Forelimb muscle (tissue), 1 donor: Measurements from ENCODE around the gene SAP30L. TPM values are rescaled to one million over a fixed set of nuclear protein-coding genes. Genes with fewer than 3 reads are reported as not detected.

ENCODE experiments used
- DNase-seq: peaks from one replicate; pipeline ENCODE4 v3.0.0-alpha.2; 2013; ENCODE audit warnings: low read depth
- polyA plus RNA-seq: library from polyadenylated mRNA; unstranded; fragments of 120-200 nt; gene quantifications from one replicate; pipeline ENCODE4 v1.2.1, GENCODE V29; 2013; ENCODE audit not compliant: insufficient read length

SAP30L gene
- polyA plus RNA-seq, 1 donor, result 19.4 TPM

DNA sequence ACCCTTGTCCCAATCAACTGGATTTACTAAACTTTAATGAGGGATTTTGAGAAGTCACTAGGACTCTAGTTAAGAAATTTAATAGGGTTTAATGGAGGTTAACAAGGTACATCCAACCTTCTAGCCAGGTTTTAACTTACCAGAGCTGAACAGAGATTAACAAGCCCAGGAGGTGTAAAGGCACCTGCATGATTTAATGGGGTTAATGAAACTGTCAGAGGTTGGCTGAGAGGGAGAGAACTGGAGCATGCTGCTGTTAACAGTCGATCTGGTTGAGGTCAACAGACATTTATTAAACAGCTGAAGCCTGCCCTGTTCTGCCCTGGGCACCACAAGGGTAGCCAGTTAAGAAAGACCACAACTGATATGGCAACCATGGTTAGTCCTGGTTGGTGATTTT, 18.6 kb downstream of the SAP30L start:
- DNase-seq, result no peak

DNA sequence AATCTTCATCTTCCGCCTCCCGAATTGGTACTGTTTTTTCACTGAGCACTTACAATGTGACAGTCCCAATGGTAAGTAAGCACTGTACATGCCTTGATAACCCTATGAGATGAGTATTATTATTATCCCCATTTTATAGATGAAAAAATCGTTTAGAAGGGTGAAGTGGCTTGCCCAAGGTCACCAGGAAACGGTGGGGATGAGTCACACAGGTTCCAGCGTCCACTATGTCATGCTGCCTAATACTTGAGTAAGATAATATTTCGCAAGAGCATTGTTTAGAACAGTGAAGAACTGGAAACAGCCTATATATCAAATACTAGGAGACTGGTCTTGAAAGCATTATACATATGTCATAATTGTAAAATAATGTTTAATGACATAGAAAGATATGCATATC, 19.4 kb downstream of the SAP30L start:
- DNase-seq, result no peak

DNA sequence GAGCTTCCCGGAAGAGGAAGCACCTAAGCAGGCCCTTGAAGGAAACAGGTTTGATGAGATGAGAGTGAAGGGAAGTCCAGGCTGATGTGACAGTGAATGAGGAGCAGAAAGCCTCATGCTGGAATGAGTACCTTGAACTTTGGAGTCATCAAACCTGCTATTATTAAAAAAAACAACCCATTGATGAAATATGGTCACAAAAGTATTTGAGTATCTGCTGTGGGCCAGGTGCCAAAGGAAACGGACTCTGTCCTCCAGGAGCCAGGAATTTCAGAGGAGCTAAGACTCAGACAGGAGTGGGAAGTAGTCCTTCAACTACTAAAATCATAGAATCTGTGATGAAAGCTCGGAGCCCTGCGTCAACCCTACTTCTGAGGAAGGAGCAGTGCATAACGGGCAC, 20.4 kb downstream of the SAP30L start:
- DNase-seq, result no peak

DNA sequence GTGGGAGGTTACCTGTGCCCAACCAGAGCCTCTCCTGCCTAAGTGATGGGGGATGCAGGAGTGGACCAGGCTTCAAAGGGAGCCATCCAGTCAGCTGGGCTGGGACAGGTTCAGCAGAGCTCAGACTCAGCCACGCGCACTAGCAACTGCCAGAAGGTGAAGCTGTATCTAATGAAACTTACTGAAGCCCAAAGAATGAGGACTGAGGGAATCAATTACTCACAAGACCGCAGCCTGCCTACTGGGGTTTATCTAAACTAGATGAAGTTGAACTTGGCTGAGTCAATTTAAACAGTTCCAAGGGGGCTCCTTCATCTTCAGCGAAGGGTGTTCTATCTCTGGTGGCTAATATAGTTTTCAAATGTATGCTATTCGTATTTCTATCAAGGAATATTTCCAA, 20.9 kb downstream of the SAP30L start:
- DNase-seq, result no peak

DNA sequence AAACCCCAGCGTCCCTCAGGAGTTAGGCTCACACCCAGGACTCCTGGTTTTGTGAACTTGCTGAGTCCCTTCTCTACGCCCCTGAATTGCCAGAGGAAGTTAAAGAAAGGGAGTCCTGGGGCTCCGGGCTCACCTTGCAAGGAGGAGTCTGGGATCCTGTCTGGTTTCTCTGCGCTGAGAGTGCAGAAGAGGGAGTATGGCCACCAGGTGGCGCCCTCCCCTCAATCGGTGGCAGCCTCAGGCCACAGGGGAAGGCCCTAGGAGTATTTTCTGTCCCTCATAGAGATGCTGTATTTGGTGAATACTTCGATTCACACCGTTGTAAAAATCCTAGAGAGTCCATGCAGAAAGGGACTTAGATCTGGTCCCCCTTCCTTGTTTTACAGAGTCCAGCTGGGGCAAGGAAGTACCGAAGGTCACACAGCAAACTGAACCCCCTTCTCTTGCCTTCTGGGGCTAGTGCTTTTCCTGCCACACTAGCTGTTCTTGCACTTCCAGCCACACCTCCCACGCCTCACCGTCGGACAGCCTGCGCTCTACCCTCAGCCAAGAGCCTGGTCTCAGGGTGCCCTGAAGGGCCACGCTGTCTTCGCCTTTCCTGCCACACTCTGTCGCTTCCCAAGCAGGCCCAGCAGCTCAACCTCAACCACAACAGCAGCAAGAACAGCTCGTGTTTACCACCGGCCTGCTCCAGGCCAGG, 22.0 kb downstream of the SAP30L start:
- no peak for DNase-seq

DNA sequence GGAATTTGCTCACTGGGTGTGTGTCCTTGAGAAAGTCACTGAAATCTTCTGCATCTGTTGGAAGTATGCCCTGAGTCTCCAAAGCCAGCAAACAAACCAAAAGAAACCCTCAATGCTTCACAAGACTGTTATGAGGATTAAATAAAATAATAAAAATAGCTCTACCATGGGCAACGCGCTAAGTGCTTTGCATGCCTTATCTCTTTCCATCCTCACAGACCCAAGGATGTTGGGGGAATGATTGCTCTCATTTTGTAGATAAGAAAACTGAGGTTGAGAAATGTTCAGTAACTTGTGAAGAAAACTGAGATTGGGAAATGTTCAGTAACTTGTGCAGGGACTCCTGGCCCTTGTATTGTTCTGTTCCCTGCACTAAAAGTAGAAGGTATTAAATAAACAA, 24.3 kb downstream of the SAP30L start:
- DNase-seq, result no peak

DNA sequence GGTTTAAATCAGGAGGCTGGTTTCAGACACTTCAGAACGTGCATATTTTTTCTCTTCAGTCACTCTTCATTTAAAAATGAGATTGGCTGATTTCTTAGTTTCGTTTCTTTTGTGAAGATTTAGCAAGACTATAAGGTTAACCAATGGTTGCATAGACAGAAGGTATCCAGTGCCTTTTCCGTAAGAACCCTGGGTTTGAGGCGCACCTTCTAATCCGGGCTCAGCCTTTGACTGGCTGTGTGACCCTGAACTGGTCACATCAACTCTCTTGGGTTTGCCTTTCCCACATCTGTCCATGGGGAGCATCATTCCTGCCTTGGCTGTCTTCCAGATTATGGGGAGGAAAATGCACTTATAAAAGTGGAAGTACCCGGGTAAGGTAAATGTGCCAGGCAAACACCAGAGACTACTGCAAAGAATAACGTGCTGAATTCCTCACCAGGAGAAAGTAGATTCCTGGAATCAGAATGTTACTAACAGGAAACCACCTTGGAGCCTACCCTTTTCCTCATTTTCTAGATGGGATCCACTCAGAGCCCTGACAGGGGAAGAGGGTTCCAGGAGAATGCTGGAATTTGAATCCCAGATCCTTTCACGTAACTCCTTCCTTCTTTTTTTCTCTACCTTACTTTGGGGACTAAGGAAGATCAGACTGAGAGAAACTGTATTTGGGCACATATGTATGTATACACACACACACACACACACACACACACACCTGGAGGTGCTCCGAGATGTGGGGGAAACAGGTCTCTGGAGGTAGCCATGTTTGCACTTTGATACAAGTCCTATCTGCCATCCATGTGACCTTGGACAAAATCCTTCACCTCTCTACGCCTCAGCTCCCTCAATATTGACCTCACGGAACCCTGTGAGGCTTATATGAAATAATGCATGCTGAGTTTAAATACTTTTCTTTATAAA, 25.4 kb downstream of the SAP30L start:
- no peak for DNase-seq

DNA sequence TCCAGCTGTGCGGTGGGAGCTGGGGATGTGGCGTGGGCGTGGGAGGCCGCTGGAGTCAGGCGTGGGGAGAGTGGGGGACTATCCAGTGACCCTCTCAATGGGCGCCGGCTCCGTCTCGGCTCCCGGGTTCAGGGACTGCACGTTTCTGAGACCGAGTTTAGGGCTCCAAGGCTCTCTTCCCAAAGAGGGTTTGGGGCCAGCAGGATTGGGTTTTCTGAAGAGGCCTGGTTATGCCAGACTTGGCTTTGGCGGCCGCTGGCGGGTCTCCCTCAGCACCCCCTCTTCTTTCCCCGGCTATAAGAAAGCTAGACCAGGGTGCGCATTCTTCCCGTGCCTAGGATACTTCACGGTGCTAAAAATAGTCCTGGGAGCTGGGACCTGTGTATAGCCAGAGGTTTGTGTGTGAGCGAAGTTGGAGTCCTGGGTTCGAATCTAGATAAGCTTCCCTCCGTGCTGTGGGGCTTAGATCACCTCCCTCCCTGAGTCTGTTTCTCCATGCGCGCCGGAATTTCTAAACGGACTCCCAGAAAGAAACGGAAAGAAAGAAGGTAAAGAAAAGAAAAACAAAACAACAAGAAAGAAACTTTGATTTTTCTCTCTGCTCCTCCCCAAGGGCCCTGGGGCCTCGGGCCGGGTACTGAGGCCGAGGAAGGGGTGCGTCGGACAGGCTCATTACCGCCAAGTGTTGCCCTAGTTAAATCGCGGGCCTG, 27.2 kb downstream of the SAP30L start:
- no peak for DNase-seq

DNA sequence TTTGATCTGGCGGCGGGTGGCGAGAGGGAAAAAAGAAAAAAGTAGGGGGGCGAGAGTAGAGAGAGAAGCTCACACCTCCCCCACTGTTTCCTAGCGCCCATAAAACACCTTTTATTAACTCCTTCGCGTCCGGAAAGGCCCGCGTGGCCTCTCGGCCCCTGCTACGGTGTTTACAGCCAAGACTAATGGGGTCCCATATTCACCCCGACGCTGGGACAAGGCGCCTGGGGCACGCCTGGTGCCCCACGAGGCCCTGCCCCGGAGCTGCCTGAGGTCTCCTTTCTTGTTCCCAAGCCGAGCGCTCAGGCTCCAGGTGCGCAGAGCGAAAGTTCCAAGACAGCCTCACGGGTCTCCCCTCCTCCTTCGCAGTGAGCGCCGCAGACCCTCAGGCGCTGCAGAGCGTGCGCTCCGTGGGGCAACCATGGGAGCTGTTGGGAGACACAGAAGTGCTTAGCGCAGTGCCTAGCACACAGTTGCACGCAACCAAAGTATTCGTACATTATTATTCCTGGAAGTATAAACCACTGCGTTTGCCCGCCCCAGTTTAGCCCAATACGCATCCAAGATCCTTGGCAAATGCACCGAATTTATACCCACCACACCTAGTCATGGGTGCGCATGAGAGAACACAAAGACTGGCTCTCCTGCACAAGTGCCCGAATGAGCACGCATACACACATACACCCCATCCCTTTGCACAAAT, 27.9 kb downstream of the SAP30L start:
- no peak for DNase-seq

DNA sequence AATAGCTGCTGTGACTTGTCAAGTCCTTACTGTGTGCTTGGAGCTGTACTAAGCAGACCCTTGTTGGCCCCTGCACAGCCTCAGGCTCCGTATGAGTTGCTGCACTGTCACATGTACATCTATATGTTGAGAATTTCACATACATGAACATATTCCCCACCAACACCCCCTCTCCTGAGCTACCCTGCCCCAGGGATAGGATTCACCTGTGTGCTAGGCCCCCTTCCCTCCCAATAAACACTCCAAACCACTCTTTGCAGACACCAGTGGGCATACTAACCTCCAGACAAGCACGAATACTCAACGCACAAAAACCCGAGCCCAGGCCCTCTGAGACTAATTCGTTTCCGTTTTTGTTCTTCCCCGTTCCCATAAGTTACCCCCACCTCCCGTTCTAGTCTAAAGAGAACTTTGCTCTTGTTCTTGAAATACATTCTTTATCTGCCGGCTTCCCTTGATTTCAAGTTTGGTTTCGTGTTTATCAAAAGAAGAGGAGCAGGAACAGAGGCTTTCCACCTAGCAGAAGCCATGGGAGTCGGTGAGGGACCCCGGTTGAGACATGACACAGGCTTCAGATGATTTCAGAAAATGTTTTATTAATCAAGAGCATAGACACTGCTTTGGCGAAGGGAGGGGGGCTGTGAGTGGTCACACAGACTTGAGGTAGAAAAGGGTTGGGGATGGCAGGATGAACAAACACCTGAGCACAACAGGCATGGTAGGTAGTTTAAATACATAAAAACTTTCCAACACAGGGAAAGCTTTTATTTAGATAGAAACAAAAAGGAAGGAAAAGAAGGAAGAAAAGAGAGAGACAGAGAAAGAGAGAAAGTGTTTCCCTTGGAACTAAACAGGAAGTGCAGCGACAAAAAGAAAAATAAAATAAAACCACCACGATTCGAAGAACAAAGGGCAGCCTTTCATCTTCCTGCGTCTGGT, 28.9 kb downstream of the SAP30L start:
- DNase-seq, result no peak

DNA sequence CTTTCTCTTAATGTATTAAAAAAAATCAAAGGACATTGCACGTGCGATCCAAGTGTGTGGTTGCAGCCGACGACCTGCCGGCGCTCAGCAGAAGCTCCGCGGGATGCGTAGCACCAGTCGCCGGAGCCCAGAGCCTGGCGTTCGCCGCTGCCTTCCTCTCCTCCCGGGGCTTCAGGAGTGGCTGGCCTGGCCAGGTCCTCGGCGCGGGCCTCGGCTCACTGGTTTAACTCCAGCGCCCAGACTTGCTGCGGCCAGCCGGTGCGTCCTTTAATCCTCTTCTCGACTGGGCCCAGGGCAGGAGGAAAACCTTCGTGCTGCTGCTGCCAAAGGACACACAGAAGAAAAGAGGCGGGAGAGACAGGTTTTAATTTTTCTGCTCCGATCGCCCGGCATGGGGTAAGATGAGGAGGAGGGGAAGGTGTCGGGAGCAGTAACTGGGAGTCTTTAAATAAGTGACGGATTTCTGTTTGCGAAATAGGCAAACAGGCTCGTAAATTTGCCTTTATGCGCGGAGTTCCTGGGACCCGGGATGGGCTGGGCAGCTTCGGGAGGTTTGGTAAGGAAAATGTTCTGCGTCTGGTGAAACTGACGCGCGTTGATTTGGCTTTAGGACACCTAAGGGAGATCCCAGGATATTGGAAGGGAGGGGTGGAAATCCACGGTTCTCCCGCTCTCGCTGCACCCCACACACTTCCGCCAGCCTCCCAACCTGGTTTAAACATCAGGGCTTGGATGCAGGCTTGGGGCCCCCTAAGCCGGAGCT, 30.0 kb downstream of the SAP30L start:
- no peak for DNase-seq

DNA sequence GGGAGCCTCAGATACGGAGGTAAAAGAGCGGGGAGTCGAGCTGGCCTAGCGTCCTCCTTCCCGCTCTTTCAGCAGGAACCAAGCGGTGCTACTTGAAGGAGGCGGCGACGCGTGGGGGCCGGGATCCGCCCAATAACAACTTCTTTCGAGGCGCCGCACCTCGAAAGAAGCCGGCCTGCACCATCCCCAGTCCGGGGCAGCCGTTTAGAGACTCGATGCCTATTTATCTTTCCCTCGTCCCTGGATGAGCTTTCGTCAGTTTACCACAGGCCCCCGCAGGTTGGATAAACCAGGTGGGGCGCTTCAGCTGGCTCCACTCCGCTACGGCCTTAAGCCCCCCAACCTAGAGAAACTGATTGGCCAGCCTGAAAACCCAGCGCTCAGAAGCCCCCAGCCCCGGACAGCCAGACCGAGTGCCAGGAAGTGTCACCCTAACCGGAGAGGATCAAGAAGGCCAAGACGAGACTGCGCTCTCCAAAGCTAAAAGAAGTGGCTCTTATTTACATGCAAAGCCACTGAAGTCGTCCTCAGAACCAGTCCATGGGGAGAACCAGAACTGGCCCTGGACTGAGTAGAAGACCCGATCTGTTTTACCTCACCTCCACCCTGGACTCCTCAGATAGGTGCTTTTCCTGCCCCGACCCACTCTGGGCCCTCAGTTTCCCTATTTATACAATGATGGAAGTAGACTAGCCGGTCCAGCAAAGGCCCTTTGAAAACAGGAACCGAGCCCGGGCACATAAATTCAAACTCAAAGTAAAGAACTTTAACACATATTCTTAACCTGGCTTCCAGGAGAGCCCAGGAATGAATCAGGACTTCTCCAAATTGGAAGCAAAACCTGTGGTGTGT, 30.8 kb downstream of the SAP30L start:
- DNase-seq, result no peak

DNA sequence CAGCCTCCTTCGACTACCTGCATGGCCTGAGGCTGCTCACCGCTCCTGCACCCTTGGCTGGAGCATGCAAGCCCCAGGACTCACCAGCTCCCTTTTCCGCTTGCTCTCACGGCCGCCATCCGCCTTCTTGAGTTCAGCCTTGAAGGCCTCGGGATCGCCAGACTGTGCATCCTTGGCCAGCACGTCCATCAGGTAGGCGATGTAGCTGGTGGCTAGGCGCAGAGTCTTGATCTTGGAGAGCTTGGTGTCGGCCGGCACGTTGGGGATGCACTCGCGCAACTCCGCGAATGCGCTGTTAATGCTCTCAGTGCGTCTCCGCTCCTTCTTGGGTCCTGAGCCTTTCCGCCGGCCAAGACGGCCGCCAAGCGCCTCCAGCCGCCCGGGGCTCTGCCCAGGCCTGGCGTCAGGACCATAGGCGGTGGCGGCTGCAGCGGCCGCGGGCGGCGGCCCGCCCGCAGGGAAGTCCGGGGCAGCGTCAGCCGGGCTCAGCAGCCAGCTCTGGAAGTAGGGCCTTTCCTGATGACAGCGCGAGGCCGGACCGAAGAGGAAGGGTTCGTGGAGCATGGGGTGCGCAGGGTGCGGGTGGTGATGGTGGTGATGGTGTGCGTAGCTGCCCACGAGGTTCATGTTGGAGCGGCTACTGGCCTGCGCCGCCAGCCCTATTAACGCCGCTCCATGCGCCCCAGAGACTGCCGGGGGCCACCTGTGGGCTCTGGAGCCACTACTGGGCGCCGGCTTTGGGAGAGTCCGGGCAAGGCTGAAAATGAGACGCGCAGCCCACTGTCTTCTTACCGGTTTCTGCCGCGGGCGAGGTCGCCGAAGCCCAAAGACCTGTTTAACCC, 31.8 kb downstream of the SAP30L start:
- no peak for DNase-seq

DNA sequence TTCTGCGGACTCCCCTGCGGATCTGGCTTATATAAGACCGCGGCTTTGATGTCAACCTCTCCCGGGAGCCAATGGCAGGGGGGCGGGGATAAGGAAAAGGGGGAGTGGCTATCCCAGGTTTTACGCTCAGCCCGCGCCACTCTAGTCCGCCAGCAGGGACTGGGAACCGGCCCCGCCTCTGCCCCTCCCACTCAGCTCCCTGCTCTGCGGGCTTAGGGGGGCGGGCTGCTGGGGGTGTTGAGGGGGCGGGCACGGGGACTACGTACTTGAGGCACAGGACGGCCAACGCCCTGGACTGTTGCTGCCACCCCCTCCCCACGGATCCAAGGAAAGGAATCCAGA, 32.4 kb downstream of the SAP30L start, which contains the start of gene HAND1:
HAND1 (minus strand) TSS at position 4 of the 342 bp plus-strand sequence. CDS start 219 bp downstream, outside the sequence.
- no peak for DNase-seq

DNA sequence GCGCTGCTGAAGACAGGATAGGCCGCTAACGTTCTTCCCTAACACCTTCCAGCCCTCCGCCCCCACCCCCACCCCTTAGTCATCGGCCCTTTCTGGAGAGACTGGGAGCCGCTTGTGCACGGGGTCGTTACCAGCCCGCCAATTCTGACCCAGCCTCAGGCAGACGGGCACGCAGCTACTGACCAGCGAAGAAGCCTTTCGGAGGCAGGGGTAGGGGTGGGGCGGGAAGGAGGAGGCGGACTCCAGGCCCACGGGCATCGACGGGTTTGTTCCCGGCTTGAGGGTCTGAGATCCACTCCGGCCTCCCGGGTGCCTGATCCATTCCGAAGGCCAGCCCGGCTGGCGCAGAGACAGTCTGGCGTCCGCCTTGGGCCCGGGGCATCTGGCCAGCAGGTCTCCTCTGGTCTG, 33.0 kb downstream of the SAP30L start:
- DNase-seq, result no peak

DNA sequence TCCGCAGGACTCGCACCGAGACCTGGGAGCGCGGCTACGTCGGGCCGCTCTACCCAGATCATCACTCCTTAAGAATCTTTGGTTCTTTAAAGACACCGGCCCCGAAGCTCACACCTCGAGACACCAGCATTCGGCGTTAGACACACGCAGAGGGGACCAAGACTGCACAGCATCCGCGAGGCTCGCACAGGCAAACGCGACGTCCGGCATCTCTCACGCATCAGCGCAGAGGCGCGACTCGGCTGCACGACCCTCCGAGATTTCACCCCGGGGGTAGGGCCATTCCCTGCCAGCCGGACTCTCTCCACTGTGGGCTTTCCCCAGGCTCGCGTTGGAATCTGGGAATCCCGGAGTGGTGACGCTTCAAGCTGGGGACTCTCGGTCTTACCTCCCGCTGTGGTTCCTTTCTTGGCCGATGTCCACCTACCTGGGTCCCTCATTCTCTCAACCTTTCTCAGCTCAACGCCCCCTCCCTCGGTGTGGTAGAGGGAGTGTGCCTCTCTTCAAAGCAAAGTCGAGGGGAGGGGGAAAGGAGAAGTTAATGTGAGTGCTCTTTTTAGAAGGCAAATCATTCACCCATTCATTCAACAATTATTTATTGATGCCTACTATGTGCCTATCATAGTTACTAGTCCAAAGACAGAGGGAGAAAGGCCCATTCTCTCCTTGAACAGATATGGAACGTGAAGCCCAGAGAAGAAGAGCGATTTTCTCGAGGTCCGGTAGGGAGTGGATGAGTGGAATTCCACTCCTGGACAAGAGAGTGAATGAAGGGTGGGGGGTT, 33.6 kb downstream of the SAP30L start:
- no peak for DNase-seq
